Mesodermal cell (in vitro differentiated cells): ENCODE measurements around the gene SPIN2B.
A peak's percentile ranks its signal among the peaks of the same experiment; 100 is the strongest.
"Not testable (repeated sequence)": the region's sequence is repeated elsewhere in the genome, so short reads cannot be mapped to it uniquely, and the experiment has no call there.

Source experiments
- H3K27ac ChIP-seq: 2 replicates; pipeline ENCODE4 v1.7.0; 2013; ENCODE audit warnings: mild to moderate bottlenecking, low read depth, low read length, moderate library complexity; ENCODE audit not compliant: severe bottlenecking
- H3K36me3 ChIP-seq: 2 replicates; pipeline ENCODE4 v1.7.1; 2013; ENCODE audit warnings: mild to moderate bottlenecking, low read length, moderate library complexity; ENCODE audit not compliant: control insufficient read depth, insufficient read depth
- H3K4me1 ChIP-seq: one replicate; pipeline ENCODE4 v1.7.1; 2013; ENCODE audit warnings: mild to moderate bottlenecking, low read length; ENCODE audit not compliant: insufficient read depth, control insufficient read depth, poor library complexity, severe bottlenecking
- H3K4me3 ChIP-seq: 2 replicates; pipeline ENCODE4 v1.7.0; 2013; ENCODE audit warnings: low read length, control low read depth, mild to moderate bottlenecking; ENCODE audit not compliant: insufficient read depth, poor library complexity, severe bottlenecking; ENCODE audit errors: extremely low read depth
- H3K9me3 ChIP-seq: 2 replicates; pipeline ENCODE4 v1.7.1; 2013; ENCODE audit warnings: mild to moderate bottlenecking, low read length, moderate library complexity; ENCODE audit not compliant: control insufficient read depth
- WGBS, 2 experiments: methylation state at CpG; one replicate each; pipeline ENCODE4 v1.1.5; 2013; ENCODE audit warnings: missing lambda C conversion rate in 2 of 2; ENCODE audit not compliant: insufficient coverage in 2 of 2; 5-methylcytosine and 5-hydroxymethylcytosine counted together

Gene SPIN2B

DNA sequence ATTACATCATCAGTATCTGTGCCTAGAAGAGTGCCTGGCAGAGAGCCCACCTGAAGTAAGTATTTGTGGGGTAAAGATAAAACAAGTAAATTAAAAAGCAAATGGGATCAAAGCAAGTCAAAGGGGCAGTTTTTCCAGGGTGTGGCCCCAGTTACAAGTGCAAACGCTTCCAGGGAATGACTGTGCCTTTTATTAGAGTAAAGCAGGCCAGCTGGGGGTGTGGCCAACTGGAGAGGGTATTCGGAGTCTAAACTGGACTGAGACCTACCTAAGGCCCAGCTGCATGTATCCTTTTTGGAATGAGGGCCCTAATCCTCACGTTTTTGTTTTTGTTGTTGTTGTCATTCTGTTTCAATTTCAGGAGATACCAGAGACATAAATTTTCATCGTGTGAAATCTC lies 11.9 kb upstream of the SPIN2B start:
- H3K4me3 ChIP-seq, H3K27ac ChIP-seq, H3K9me3 ChIP-seq, H3K4me1 ChIP-seq, H3K36me3 ChIP-seq: not testable (repeated sequence)
- 100% methylated on average over 1 of the region's 4 CpGs; no CpG with 5 or more reads in 1 of the 2 experiments for WGBS, 2 experiments

DNA sequence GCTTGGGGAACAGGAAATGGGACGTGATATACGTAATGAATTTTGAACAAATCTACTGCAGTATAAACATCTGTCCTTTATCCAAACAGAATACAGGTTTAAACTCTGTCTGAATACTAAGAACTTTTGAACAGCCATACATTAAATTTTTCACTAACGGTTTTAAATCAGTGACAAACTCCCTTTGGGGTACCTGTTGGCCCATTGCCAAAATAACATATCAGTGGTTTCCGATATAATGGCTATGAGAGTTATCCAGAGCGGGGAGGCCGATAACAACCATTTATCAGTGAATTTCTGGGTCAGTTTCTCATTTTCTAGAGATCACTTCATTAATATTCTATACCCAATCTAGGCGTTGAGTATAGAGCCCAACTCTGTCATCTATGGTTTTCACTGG lies 10.7 kb upstream of the SPIN2B start:
- H3K4me1 ChIP-seq: no peaks in the 10 kb centered on the region
- no peaks in the 10 kb centered on the region for H3K36me3 ChIP-seq
- H3K4me3 ChIP-seq: no peak overlapping the region
- WGBS, 2 experiments: 100% methylated on average over 1 of the region's 7 CpGs; no CpG with 5 or more reads in 1 of the 2 experiments
- no peak overlapping the region for H3K27ac ChIP-seq
- H3K9me3 ChIP-seq: no peaks in the 10 kb centered on the region

DNA sequence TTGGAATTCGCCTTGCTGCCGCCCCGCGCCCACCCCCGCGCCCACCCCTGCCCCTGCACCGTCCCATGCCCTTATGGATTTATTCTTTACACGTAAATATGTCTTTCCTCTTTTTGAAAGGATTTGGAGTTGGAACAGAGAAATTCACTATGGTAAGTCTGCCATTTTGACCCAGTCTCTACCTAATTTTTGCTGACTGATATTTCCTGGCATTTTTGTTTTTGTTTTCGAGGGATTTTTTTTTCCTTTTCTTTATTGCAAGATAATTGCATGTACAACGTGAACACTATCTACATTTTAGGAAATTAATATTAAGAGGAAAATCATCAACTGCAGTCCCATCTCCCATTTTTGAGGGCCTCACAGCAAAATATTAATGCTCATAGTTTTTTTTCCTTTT lies 468 bp upstream of the SPIN2B start:
- H3K4me1 ChIP-seq: no peaks in the 10 kb centered on the region
- H3K36me3 ChIP-seq: peaks cover 6% of the 10 kb centered on the region
- WGBS, 2 experiments: no CpG with 5 or more reads among the region's 10 CpGs
- H3K27ac ChIP-seq: peak overlapping the region; percentile 81
- H3K4me3 ChIP-seq: peak overlapping the region; percentile 42
- H3K9me3 ChIP-seq: no peaks in the 10 kb centered on the region

DNA sequence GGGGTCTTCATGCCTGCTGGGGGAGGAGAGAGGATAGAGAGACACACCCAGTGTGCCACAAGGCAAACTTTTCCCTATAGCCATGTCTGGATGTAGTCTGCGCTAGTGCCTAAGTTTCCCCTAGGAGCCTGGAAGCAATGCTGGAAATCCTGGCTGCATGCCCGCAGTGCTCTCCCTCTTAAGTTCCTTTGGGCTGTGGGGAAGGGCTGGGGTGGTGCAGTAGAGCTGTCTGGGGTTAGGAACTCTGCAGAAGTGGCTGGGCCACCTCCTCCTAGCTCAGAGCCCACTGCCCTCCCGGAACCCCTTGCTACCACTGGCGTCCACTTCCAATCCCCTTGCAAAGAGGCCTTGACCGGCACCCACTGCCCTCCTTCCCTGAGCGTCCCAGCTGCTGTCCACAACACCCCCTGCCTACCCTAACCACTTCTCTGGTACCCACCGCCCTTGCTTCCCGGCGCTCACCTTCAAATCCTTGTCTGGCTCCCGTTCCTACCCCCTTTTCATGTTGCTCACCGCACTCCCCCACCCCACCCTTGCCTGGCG lies 658 bp downstream of the SPIN2B start:
- Histone ChIP-seq H3K27ac (peak overlapping the region; percentile 81), H3K4me3 (peak overlapping the region; percentile 42), H3K36me3 (peaks cover 12% of the 10 kb centered on the region)
- not testable (repeated sequence) for H3K9me3 ChIP-seq, H3K4me1 ChIP-seq
- WGBS, 2 experiments: 0% methylated on average over 2 to 4 of the region's 12 CpGs

DNA sequence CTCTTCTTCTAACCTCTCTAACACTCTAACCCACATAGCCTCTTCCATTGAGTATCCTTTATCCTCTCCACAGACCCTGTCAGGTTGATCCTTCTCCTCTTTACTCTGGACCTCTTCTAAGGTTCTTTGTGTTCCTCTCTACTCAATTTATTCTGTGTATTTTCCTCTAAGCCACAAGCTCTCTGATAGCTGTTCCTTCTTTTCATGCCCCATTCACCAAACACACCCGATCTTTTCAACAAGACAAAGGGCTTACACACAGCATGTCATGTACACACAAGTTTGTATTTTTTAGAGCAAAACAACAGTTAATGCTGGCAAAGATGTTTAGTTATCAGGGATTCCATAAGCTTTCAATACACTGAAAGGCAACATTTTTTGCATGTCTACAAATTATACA lies 1.9 kb downstream of the SPIN2B start:
- Histone ChIP-seq H3K27ac (no peak overlapping the region), H3K36me3 (peaks cover 15% of the 10 kb centered on the region), H3K4me3 (no peak overlapping the region), H3K9me3 (no peaks in the 10 kb centered on the region), H3K4me1 (no peaks in the 10 kb centered on the region)
- WGBS, 2 experiments: no CpG with 5 or more reads among the region's 1 CpG

DNA sequence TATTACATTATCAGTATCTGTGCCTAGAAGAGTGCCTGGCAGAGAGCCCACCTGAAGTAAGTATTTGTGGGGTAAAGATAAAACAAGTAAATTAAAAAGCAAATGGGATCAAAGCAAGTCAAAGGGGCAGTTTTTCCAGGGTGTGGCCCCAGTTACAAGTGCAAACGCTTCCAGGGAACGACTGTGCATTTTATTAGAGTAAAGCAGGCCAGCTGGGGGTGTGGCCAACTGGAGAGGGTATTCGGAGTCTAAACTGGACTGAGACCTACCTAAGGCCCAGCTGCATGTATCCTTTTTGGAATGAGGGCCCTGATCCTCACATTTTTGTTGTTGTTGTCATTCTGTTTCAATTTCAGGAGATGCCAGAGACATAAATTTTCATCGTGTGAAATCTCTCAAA lies 3.8 kb downstream of the SPIN2B start:
- H3K4me3 ChIP-seq, H3K4me1 ChIP-seq, H3K9me3 ChIP-seq, H3K27ac ChIP-seq: not testable (repeated sequence)
- WGBS, 2 experiments: 79% methylated on average over 2 of the region's 4 CpGs; no CpG with 5 or more reads in 1 of the 2 experiments
- H3K36me3 ChIP-seq: peaks cover 26% of the 10 kb centered on the region

DNA sequence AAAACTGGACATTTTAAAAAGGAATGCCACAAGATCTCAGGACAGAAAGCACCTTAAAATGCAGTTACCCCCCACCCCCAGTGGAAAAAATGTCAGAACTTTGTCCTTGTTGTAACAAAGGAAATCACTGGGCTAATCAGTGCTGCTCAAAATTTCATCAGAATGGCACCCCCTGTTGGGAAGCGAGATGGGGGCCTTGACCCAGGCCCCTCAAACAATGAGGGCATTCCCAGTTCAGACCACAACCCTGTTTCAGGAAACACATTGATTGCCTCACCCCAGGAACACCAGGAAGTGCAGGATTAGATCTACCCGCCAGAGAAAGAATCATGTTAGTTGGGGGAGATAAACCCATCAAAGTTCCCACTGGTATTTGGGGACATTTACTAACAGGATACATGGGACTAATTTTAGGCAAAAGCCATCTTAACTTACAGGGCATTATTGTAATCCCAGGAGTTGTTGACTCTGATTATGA lies 16.4 kb downstream of the SPIN2B start:
- WGBS, 2 experiments: no CpG with 5 or more reads among the region's 2 CpGs
- peaks cover 18% of the 10 kb centered on the region for H3K36me3 ChIP-seq
- H3K9me3 ChIP-seq: no peaks in the 10 kb centered on the region
- no peak overlapping the region for H3K4me3 ChIP-seq
- H3K27ac ChIP-seq: no peak overlapping the region
- no peaks in the 10 kb centered on the region for H3K4me1 ChIP-seq

DNA sequence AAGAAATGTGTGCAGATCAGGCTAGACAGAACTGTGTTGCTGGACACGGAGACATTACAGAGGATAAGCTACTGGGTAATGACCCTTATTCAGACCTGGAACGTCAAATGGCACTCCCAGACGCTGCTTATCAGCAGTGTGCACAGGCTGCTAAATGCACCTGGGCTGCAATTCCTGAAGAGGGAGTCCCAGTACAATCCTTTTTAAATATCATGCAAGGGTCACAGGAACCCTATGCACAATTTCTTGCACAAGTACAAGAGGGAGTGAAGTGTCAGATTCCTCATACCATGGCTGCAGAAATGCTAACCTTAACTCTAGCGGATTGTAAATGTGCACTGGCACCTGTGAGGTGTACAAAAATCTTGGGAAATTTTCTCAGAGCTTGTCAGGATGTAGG lies 16.9 kb downstream of the SPIN2B start:
- Histone ChIP-seq H3K27ac (no peak overlapping the region), H3K9me3 (no peaks in the 10 kb centered on the region), H3K4me3 (no peak overlapping the region), H3K36me3 (peaks cover 18% of the 10 kb centered on the region), H3K4me1 (no peaks in the 10 kb centered on the region)
- WGBS, 2 experiments: 100% methylated on average over 1 of the region's 4 CpGs

DNA sequence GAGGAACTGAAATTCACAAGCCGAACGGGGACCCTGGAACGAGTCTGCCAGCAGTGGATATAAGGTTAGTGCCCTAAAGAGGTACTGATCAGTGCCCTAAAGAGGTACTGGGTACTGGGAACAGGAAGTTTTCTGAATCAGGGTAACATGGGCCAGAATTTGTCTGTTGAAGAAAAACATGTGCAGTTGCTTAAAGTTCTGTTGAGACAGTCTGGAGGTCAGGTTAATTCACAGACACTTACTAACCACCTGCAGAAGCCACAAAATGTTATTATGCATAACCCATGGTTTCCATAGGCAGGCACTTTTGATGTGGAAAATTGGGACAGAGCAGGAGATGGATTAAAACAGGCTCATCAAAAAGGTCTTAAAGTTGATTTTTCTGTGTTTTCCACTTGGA lies 17.9 kb downstream of the SPIN2B start:
- no peak overlapping the region for H3K4me3 ChIP-seq
- H3K4me1 ChIP-seq: no peaks in the 10 kb centered on the region
- peaks cover 9% of the 10 kb centered on the region for H3K36me3 ChIP-seq
- no peak overlapping the region for H3K27ac ChIP-seq
- 95% methylated on average over 3 of the region's 3 CpGs; no CpG with 5 or more reads in 1 of the 2 experiments for WGBS, 2 experiments
- H3K9me3 ChIP-seq: no peaks in the 10 kb centered on the region

DNA sequence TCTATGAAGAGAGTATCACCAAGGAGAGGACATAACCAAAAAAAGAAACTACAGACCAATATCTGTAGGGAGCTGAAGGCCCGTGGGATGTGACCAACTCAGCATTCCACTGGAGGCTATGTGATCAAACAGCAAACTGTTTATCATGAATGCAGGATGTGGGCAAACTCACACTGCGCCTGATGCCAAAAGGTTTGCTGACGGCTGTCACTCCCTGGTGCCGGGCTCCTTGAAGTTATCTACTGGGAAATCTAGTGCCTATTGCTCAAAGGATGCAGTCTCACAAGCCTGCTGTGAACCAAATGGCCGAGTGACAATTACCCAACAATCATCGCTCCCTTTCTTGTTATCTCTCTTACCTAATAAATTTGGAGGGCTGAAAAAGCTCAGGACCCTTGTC lies 18.4 kb downstream of the SPIN2B start:
- H3K27ac ChIP-seq: not testable (repeated sequence)

DNA sequence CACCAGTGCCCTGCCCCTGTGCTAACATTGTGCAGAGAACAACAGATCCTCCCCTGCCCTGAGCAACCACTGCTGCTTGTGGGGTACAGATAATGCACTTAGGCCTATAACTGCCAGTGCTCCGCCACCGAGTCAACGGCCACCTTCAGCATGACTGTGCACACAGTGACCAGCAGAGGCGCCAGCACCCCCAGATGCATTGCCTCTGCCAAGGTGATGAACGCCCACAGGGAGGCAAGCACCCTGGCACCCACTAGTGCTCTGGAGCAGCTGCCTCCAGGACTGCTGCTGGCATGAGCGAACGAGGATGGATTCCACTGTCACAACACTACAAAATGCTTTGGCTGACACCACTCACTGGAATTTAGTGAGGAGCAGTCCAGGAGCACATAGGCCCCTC lies 38.2 kb downstream of the SPIN2B start:
- Histone ChIP-seq H3K9me3 (no peaks in the 10 kb centered on the region), H3K27ac (no peak overlapping the region), H3K36me3 (no peaks in the 10 kb centered on the region), H3K4me3 (no peak overlapping the region), H3K4me1 (no peaks in the 10 kb centered on the region)
- WGBS, 2 experiments: 80 to 100% methylated on average over 1 to 5 of the region's 7 CpGs

More for the DNA sequence above, 18.4 kb downstream of the SPIN2B start:
- H3K36me3 ChIP-seq, H3K4me3 ChIP-seq, H3K9me3 ChIP-seq, H3K4me1 ChIP-seq: not testable (repeated sequence)
- WGBS, 2 experiments: 90 to 97% methylated on average over 2 to 5 of the region's 6 CpGs
